Spleen (tissue), 11 donors: ENCODE results near the gene SLC6A8. TPM values are rescaled to one million over a fixed set of nuclear protein-coding genes. Genes with fewer than 3 reads are reported as not detected.

Experiments
- DNase-seq: peaks from one replicate; pipeline ENCODE4 v3.0.0-alpha.2; 2020
- H3K27ac ChIP-seq, 8 donors: fragments of 200-600 bp; sonication (generic) in 7 of 8; 1 replicate in 4 of 8; 2 replicates in 4 of 8; pipeline versions ENCODE4 v1.5.0 to v1.8.0; 2016 to 2021; ENCODE audit warnings: inconsistent platforms in 4 of 8, mild to moderate bottlenecking in 4 of 8, moderate library complexity in 1 of 8
- H3K27me3 ChIP-seq, 7 donors: fragments of 200-600 bp; sonication (generic) in 6 of 7; replicated peaks in 1 of 7; 1 replicate in 4 of 7; 2 replicates in 3 of 7; pipeline versions ENCODE4 v1.5.0 to v1.8.0; 2016 to 2021; ENCODE audit warnings: inconsistent platforms in 3 of 7, mild to moderate bottlenecking in 1 of 7
- H3K36me3 ChIP-seq, 6 donors: fragments of 200-600 bp; sonication (generic) in 5 of 6; 1 replicate in 4 of 6; 2 replicates in 2 of 6; pipeline versions ENCODE4 v1.5.0 to v1.8.0; 2016 to 2021; ENCODE audit warnings: inconsistent platforms in 2 of 6
- H3K4me1 ChIP-seq, 6 donors: fragments of 200-600 bp; sonication (generic) in 5 of 6; 1 replicate in 3 of 6; 2 replicates in 3 of 6; pipeline versions ENCODE4 v1.5.0 to v1.8.0; 2016 to 2021; ENCODE audit warnings: inconsistent platforms in 3 of 6
- H3K4me3 ChIP-seq, 8 donors: fragments of 200-600 bp; sonication (generic) in 7 of 8; 1 replicate in 4 of 8; 2 replicates in 4 of 8; pipeline versions ENCODE4 v1.5.0 to v1.8.0; 2016 to 2021; ENCODE audit warnings: inconsistent platforms in 4 of 8, mild to moderate bottlenecking in 4 of 8, moderate library complexity in 2 of 8
- H3K9me3 ChIP-seq, 8 donors: fragments of 200-600 bp; sonication (generic) in 7 of 8; 1 replicate in 4 of 8; 2 replicates in 4 of 8; pipeline versions ENCODE4 v1.5.0 to v1.8.0; 2016 to 2021; ENCODE audit warnings: inconsistent platforms in 4 of 8
- POLR2A ChIP-seq, 3 donors: fragments of 450-650 bp; IDR thresholded peaks; one replicate each; pipeline ENCODE4 v1.5.1; 2017; ENCODE audit warnings: antibody characterized with exemption in 3 of 3, mild to moderate bottlenecking in 1 of 3
- POLR2AphosphoS5 ChIP-seq, 3 donors: sonication (generic); formaldehyde crosslinking; IDR thresholded peaks; one replicate each; pipeline ENCODE4 v1.5.1; 2017; ENCODE audit warnings: antibody characterized with exemption in 3 of 3
- WGBS, 5 donors: extraction: QIAGEN DNeasy Blood & Tissue Kit in 3 of 5; methylation state at CpG; one replicate each; pipeline versions ENCODE4 v1.1.5 to v1.1.7; 2013 to 2018; 5-methylcytosine and 5-hydroxymethylcytosine counted together
- intact Hi-C: fragments of 100-400 bp; cut with DNase I; formaldehyde crosslinking; loops from one replicate; pipeline ENCODE4 v1.15.0; 2023; ENCODE audit warnings: low total_unique reads
- polyA plus RNA-seq, 3 donors: library from polyadenylated mRNA; stranded (reverse); fragments of 200-250 nt; gene quantifications; one replicate each; pipeline ENCODE4 v1.2.1, GENCODE V29; 2013
- total RNA-seq, 7 donors: library from RNA; depleted of rRNA in 3 of 7; stranded (reverse); fragments of >200 nt in 3 of 7; fragmentation: NEBNext Ultra II Directional in 4 of 7; extraction: Animal tissue kit (Norgen Biotek cat#: 25700) in 4 of 7; gene quantifications; one replicate each; pipeline versions ENCODE4 v1.1.0 to v1.2.1, GENCODE V29; 2016 to 2021
- TF ChIP-seq, protein P1 (sequence below), 11 experiments: fragments of 200-600 bp in 7 of 11; fragments of 450-650 bp in 4 of 11; sonication (generic) in 4 of 11; IDR thresholded peaks in 8 of 11; conservative IDR thresholded peaks in 3 of 11; 1 replicate in 7 of 11; 2 replicates in 4 of 11; pipeline versions ENCODE4 v1.4.0 to v1.8.0; 2016 to 2021; ENCODE audit warnings: antibody characterized with exemption in 11 of 11, inconsistent platforms in 4 of 11, mild to moderate bottlenecking in 1 of 11
- donor health status: healthy with polysubstance abuse.
- donor health status: DM: no; HTN: no; CAD: no; lungs with moderate emphysema.
- donor health status: DM: no; HTN: no; CAD: no.
- donor health status: Bipolar disorder and iron deficiency.
- donor health status: healthy.
- donor health status: DM: no; HTN: no; CAD: no.
- donor health status: DM: yes; HTN: yes; CAD: no.

SLC6A8 gene
- total and polyA plus RNA-seq, 10 donors = 3.2 to 72.9 (median 9.6) TPM

GRCh38 chrX:153641627-153642026 is 46.1 kb upstream of the SLC6A8 start:
- Histone ChIP-seq H3K4me1 (peaks cover 4 to 37% (median 24%) of the 10 kb centered on the region in 6 donors), H3K27ac (no peak overlapping the region), H3K4me3 (peak overlapping the region in 2 of 8 donors; percentile 23 to 58), H3K36me3 (no peaks in the 10 kb centered on the region), H3K27me3 (peaks cover 0 to 73% (median 51%) of the 10 kb centered on the region in 7 donors), H3K9me3 (no peaks in the 10 kb centered on the region)
- TF ChIP-seq, protein P1, sequence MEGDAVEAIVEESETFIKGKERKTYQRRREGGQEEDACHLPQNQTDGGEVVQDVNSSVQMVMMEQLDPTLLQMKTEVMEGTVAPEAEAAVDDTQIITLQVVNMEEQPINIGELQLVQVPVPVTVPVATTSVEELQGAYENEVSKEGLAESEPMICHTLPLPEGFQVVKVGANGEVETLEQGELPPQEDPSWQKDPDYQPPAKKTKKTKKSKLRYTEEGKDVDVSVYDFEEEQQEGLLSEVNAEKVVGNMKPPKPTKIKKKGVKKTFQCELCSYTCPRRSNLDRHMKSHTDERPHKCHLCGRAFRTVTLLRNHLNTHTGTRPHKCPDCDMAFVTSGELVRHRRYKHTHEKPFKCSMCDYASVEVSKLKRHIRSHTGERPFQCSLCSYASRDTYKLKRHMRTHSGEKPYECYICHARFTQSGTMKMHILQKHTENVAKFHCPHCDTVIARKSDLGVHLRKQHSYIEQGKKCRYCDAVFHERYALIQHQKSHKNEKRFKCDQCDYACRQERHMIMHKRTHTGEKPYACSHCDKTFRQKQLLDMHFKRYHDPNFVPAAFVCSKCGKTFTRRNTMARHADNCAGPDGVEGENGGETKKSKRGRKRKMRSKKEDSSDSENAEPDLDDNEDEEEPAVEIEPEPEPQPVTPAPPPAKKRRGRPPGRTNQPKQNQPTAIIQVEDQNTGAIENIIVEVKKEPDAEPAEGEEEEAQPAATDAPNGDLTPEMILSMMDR (IDR thresholded peaks at IDR 0.05 in 8 of 11, conservative IDR thresholded peaks at IDR 0.05 in 3 of 11) = no peak
- TF ChIP-seq POLR2AphosphoS5 (IDR thresholded peaks at IDR 0.05) (no peak), POLR2A (IDR thresholded peaks at IDR 0.05) (no peak)
- WGBS, 5 donors = 10 to 37% (median 20%) methylated on average over 1 to 8 of the region's 8 CpGs
- DNase-seq = peak; percentile 40
- intact Hi-C loops = no loop called here

DNA sequence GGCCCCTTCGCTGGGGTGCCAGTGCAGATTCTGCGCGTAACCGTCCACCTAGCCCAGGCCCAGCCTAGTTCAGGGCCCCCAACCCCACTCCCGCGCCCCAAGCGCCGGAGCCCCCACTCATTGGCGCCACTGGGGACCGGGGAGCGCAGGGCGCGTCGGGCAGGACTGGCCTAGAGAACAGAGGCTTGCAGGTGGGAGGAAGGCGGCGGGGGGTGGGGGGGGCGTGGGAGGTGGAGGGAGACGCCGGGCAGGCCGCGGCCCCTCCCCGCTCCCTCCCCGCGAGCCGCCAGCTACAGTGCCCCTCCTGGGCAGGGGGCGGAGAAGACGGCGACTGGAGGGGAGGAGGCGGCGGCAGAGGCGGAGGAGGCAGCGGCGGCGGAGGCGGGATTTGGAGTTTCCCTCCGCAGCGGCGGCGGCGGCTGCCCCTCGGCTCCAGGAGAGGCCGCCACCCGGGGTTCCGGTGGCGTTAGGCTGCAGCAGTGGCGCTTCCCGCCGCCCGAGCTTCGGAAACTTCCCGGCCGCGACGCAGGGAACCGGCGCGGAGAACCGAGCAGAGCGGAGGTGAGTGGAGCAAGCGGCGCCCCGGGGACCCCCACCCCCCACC is 45.6 kb upstream of the SLC6A8 start:
- intact Hi-C loops = no loop called here
- H3K4me3 ChIP-seq = peak overlapping the region in 6 of 8 donors; percentile 9 to 58 (median 24)

DNA sequence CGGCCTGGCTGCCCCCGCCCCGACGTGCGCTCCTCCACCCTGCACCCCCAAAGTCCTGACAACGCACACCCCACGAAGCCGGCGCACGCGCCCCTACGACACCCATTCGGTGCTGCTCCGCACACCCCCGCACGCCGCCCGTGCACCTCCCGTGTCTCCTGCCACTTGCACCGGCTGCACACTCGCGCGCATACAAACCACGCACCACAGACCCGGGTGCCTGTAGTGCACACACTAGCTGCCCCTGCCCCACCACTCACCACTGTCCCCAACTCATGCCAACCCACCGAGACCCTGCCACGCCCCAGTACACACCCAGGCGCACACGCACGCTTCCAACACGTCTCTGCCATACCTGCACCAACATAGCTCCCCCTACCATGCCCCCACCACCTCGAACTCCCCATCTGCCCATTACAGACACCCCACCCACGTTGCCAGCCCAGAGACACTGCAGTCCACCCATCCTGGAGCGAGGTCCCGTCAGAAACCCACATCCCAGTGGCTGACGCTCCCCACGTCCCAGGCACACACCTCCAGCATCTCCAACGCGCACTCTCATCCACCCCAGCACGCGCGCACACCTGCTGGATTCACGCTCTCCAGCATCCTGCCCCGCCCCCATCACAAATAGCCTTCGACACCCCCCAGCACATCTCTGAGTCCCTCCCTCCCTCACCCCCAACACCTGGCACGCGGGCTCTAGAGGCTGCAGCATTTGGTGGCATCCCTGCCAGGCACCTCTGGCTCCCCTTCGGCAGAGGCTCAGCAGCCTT is 44.9 kb upstream of the SLC6A8 start:
- no peaks in the 10 kb centered on the region for H3K9me3 ChIP-seq
- H3K36me3 ChIP-seq = no peaks in the 10 kb centered on the region
- peaks cover 0 to 85% (median 63%) of the 10 kb centered on the region in 7 donors for H3K27me3 ChIP-seq
- no peak overlapping the region for H3K27ac ChIP-seq
- 5 to 44% (median 9%) methylated on average over 23 to 48 of the region's 48 CpGs for WGBS, 5 donors
- TF ChIP-seq, protein P1 (IDR thresholded peaks at IDR 0.05 in 8 of 11, conservative IDR thresholded peaks at IDR 0.05 in 3 of 11) = no peak
- TF ChIP-seq POLR2A (IDR thresholded peaks at IDR 0.05) = no peak
- TF ChIP-seq POLR2AphosphoS5 (IDR thresholded peaks at IDR 0.05) = no peak
- peak; percentile 72 for DNase-seq
- H3K4me1 ChIP-seq = peaks cover 4 to 49% (median 35%) of the 10 kb centered on the region in 6 donors
- peak overlapping the region in 4 of 8 donors; percentile 17 to 58 (median 25) for H3K4me3 ChIP-seq
- intact Hi-C loops = no loop called here

More for the DNA sequence above, 45.6 kb upstream of the SLC6A8 start:
- TF ChIP-seq POLR2A (IDR thresholded peaks at IDR 0.05) (no peak), POLR2AphosphoS5 (IDR thresholded peaks at IDR 0.05) (no peak)
- TF ChIP-seq, protein P1 (IDR thresholded peaks at IDR 0.05 in 8 of 11, conservative IDR thresholded peaks at IDR 0.05 in 3 of 11) = no peak
- peak; percentile 69 for DNase-seq
- H3K4me1 ChIP-seq = peaks cover 4 to 42% (median 30%) of the 10 kb centered on the region in 6 donors
- H3K9me3 ChIP-seq = no peaks in the 10 kb centered on the region
- peaks cover 0 to 78% (median 56%) of the 10 kb centered on the region in 7 donors for H3K27me3 ChIP-seq
- H3K27ac ChIP-seq = no peak overlapping the region
- H3K36me3 ChIP-seq = no peaks in the 10 kb centered on the region
- WGBS, 5 donors = 0 to 50% (median 16%) methylated on average over 19 to 57 of the region's 62 CpGs; no CpG with 5 or more reads in 1 of the 5 donors
